Renal cortex interstitium (tissue), 11 donors: ENCODE data around the gene NGRN. TPM values are rescaled to one million over a fixed set of nuclear protein-coding genes. Genes with fewer than 3 reads are reported as not detected.
"Not testable (repeated sequence)": the region's sequence is repeated elsewhere in the genome, so short reads cannot be mapped to it uniquely, and the experiment has no call there.

Experiments
- DNase-seq, 11 donors: peaks; one replicate each; pipeline ENCODE4 v3.0.0-alpha.2; 2013; ENCODE audit warnings: low read depth in 9 of 11, low spot score in 4 of 11; ENCODE audit errors: extremely low read depth in 1 of 11
- polyA plus RNA-seq, 3 donors: library from polyadenylated mRNA; unstranded; fragments of 120-200 nt; gene quantifications; one replicate each; pipeline ENCODE4 v1.2.1, GENCODE V29; 2013; ENCODE audit not compliant: insufficient read length in 3 of 3

The NGRN gene
- polyA plus RNA-seq, 3 donors: 108 to 123 (median 110) TPM

GRCh38 chr15:90231028-90232017 lies 34.1 kb upstream of the NGRN start:
- no peak for DNase-seq

DNA sequence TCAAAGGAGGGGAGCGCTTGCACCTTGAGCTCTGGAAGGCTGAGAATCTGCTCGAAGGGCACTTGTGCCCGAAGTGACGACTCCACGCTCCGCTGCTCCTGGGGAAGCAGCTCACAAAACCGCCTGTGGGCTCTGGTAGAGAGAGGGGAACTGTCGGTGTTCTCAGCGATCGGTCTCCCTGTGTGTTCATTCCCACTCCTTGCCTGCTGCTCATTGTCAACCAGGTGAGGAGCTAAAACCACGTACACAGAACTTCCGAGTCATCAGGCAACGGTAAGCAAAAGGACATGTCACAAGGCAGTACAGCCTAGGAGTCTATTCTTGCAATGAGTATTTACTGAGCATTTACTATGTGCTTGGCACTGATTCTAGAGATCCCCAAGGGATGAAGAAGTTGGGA lies 33.3 kb upstream of the NGRN start:
- no peak for DNase-seq

GRCh38 chr15:90232941-90233386 lies 32.5 kb upstream of the NGRN start:
- DNase-seq: no peak

- DNase-seq: peak in 9 of 11 donors; percentile 83 to 94 (median 92)
Observed at GRCh38 chr15:90233387-90234095, 31.9 kb upstream of the NGRN start, which contains the start of gene CIB1. CIB1 (minus strand) TSS chr15:90233941; CDS start chr15:90233885, 56 bp downstream.

DNA sequence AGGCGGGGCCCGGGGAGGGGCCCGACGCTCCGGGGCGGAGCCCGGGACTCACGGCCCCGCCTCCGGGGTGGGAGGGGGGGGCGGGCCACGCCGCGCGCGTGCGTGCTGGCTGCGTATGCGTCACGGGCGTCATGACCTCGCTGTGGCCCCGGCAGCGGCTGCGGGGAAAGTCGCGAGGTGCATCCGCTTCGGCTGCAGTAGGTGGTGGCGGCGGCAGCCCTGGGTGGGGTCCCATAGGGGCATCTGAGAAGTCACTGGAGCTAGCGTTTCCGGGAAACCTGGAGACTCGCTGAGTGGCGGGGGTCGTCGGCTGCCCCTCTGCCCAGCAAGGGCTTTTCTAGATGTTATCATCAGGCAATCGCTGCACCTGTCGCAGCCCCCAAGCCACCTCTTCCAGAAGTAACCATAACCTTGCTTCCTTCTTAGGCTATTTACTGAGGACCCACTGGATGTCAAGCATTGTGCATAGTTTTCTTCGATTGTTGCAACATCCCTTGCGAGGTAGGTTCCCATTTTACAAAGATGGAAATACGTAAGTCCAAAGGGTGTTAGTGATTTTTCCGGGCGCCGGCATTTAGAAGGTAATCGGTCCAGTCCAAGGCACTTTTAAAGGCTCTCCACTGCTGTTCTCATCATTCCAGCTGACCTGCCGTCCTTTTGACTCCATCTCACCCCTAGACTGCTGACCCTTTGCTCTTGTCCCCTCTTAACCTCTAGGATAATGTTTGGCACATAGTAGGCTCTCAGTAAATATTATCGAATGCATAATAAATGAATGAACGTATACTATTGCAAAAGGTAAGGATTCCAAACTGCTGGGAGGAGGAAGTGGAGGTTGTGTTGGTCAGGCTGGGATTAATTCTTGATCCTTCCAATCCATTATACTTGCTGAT lies 31.1 kb upstream of the NGRN start, which contains the start of gene GDPGP1:
GDPGP1 (plus strand) TSS at position 114 of the 893 bp plus-strand sequence. CDS start 6,700 bp downstream, outside the sequence.
- peak in 2 of 11 donors; percentile 78 to 92 for DNase-seq

GRCh38 chr15:90239371-90239770 lies 26.1 kb upstream of the NGRN start:
- no peak for DNase-seq

GRCh38 chr15:90240856-90241255 lies 24.6 kb upstream of the NGRN start:
- DNase-seq: no peak

- no peak for DNase-seq
Observed at GRCh38 chr15:90241343-90242192, 23.9 kb upstream of the NGRN start.

- no peak for DNase-seq
Observed at GRCh38 chr15:90243943-90244639, 21.4 kb upstream of the NGRN start.

GRCh38 chr15:90248789-90249202 lies 16.7 kb upstream of the NGRN start:
- no peak for DNase-seq

DNA sequence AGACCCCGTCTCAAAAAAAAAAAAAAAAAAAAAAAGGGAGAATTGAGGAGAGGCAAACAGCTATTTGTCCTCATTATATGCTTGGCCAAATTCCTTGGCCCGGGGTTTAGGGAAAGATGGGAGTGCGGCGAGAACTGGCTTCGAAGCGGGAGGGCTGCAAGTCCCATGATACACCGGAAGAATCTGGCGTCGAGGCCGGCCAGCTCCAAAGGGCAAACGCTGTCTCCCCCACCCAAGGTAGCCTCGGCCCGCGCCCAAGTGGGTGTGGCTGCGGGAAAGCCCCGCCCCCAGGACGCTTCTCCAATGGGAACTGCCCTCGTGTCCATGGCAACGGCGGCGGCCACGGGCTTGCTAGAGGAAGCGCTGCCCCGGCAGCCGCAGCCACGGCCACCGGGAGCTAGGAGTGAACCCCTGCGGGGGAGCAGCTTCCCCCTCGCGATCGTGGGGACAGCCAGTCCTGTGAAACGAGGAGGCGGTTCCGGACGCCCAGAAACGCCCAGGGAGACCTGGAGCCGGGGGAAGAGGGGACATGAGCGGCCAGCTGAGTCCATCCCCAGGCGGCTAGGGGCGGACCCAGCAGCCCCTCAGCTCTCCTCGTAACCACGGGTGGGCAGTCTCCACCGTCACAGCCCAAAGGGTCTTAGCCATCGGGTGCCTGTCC lies 16.1 kb upstream of the NGRN start, which contains the start of gene TTLL13:
TTLL13 (plus strand) TSS at position 354 of the 661 bp plus-strand sequence. CDS start 1,075 bp downstream, outside the sequence.
- peak; percentile 74 to 92 (median 86) for DNase-seq

GRCh38 chr15:90257776-90258175 lies 7.7 kb upstream of the NGRN start:
- DNase-seq: no peak

GRCh38 chr15:90259524-90259923 lies 5.9 kb upstream of the NGRN start:
- no peak for DNase-seq

- DNase-seq: not testable (repeated sequence)
Observed at GRCh38 chr15:90260731-90261130, 4.7 kb upstream of the NGRN start.

DNA sequence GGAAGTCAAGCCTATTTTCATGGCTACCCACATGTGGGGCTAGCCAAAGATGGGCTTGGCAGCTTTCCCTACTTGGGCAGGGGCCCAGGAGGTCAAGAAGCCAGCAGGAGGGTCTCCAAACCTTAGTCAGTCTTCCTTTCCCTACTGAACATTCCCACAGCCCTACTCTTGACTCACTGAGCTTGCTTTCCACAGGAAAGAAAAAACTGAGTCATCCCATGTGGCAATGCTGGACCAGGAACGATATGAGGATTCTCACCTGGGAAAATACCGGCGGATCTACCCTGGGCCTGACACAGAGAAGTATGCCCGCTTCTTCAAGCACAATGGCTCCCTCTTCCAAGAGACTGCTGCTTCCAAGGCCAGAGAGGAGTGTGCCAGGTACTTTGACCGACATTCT lies 3.7 kb upstream of the NGRN start:
- DNase-seq: no peak

- no peak for DNase-seq
Observed at GRCh38 chr15:90262426-90262825, 3.0 kb upstream of the NGRN start.

DNA sequence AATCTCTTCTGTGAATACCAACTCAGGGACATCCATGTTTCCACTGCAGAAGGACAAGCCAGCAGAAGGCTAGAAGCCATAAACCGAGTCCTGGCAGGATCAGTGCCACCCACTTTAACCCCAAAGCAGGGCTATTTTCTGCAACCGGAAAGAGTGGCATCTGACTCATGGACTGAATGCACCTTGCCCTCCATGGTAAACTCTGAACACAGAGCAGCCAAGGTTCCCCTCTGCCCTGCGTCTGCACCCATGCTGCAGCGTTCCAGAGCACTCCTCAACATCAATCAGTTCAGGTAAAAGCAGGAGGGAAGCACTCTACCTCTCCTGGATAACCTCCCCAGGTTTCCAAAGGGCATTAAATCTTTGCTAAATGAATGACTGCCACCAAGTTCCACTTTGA lies 801 bp upstream of the NGRN start:
- no peak for DNase-seq
